ENCODE results near the gene C6orf58.

DNA sequence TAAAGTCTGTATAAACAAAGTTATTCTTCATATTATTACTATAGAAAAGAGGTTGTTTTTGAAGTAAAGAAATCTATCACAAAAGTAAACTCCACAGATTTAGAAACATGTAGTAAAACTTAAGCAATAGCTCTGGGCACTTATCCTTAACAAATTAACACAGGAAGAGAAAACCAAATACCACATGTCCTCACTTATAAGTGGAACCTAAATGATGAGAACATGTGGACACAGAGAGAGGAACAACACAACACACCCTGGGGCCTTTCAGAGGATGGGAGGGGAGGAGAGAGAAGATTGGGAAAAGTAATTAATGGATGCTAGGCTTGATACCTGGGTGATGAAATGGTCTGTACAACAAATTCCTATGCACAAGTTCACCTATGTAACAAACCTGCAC is 57.2 kb downstream of the C6orf58 start:
- TF ChIP-seq, protein P1, sequence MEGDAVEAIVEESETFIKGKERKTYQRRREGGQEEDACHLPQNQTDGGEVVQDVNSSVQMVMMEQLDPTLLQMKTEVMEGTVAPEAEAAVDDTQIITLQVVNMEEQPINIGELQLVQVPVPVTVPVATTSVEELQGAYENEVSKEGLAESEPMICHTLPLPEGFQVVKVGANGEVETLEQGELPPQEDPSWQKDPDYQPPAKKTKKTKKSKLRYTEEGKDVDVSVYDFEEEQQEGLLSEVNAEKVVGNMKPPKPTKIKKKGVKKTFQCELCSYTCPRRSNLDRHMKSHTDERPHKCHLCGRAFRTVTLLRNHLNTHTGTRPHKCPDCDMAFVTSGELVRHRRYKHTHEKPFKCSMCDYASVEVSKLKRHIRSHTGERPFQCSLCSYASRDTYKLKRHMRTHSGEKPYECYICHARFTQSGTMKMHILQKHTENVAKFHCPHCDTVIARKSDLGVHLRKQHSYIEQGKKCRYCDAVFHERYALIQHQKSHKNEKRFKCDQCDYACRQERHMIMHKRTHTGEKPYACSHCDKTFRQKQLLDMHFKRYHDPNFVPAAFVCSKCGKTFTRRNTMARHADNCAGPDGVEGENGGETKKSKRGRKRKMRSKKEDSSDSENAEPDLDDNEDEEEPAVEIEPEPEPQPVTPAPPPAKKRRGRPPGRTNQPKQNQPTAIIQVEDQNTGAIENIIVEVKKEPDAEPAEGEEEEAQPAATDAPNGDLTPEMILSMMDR (conservative IDR thresholded peaks at IDR 0.05; ENCODE audit: low read depth in 2 of 2): no peak
- TF ChIP-seq, protein P2, sequence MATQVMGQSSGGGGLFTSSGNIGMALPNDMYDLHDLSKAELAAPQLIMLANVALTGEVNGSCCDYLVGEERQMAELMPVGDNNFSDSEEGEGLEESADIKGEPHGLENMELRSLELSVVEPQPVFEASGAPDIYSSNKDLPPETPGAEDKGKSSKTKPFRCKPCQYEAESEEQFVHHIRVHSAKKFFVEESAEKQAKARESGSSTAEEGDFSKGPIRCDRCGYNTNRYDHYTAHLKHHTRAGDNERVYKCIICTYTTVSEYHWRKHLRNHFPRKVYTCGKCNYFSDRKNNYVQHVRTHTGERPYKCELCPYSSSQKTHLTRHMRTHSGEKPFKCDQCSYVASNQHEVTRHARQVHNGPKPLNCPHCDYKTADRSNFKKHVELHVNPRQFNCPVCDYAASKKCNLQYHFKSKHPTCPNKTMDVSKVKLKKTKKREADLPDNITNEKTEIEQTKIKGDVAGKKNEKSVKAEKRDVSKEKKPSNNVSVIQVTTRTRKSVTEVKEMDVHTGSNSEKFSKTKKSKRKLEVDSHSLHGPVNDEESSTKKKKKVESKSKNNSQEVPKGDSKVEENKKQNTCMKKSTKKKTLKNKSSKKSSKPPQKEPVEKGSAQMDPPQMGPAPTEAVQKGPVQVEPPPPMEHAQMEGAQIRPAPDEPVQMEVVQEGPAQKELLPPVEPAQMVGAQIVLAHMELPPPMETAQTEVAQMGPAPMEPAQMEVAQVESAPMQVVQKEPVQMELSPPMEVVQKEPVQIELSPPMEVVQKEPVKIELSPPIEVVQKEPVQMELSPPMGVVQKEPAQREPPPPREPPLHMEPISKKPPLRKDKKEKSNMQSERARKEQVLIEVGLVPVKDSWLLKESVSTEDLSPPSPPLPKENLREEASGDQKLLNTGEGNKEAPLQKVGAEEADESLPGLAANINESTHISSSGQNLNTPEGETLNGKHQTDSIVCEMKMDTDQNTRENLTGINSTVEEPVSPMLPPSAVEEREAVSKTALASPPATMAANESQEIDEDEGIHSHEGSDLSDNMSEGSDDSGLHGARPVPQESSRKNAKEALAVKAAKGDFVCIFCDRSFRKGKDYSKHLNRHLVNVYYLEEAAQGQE (IDR thresholded peaks at IDR 0.05; ENCODE audit: unreplicated experiment): no peak
- TF ChIP-seq EZH2 (IDR thresholded peaks at IDR 0.05; ENCODE audit: low read depth, unreplicated experiment): no peak
- no peak for TF ChIP-seq POLR2AphosphoS5 (IDR thresholded peaks at IDR 0.05; ENCODE audit: low read depth)
